T-helper 9 cell (primary cell): ENCODE measurements around the gene ZNHIT6.

Experiments used
- DNase-seq: peaks from one replicate; pipeline ENCODE4 v3.0.0-alpha.2; 2020

The ZNHIT6 gene

GRCh38 chr1:85616736-85617135 is 91.5 kb downstream of the ZNHIT6 start:
- DNase-seq = no peak

- DNase-seq = no peak
These were observed 91.9 kb downstream of the ZNHIT6 start for GRCh38 chr1:85616364-85616705.

- DNase-seq = no peak
These were observed 92.5 kb downstream of the ZNHIT6 start for GRCh38 chr1:85615586-85616363.

GRCh38 chr1:85612704-85613361 is 95.4 kb downstream of the ZNHIT6 start:
- DNase-seq = no peak

- no peak for DNase-seq
These were observed 96.4 kb downstream of the ZNHIT6 start for GRCh38 chr1:85611856-85612255.

- no peak for DNase-seq
These were observed 96.8 kb downstream of the ZNHIT6 start for GRCh38 chr1:85611425-85611824.

- DNase-seq = no peak
These were observed 98.3 kb downstream of the ZNHIT6 start for GRCh38 chr1:85609976-85610375.

- DNase-seq = no peak
These were observed 99.4 kb downstream of the ZNHIT6 start for GRCh38 chr1:85608851-85609250.

- DNase-seq = no peak
These were observed 100.3 kb downstream of the ZNHIT6 start for GRCh38 chr1:85607921-85608265.

- no peak for DNase-seq
These were observed 100.9 kb downstream of the ZNHIT6 start for GRCh38 chr1:85607126-85607920.

GRCh38 chr1:85606414-85606800 is 101.8 kb downstream of the ZNHIT6 start:
- DNase-seq = no peak

GRCh38 chr1:85605484-85606413 is 102.5 kb downstream of the ZNHIT6 start:
- no peak for DNase-seq

- DNase-seq = no peak
These were observed 103.8 kb downstream of the ZNHIT6 start for GRCh38 chr1:85604298-85604997.

- DNase-seq = no peak
These were observed 105.0 kb downstream of the ZNHIT6 start for GRCh38 chr1:85603086-85603880.

- DNase-seq = no peak
These were observed 105.7 kb downstream of the ZNHIT6 start for GRCh38 chr1:85602571-85602970.

- no peak for DNase-seq
These were observed 106.3 kb downstream of the ZNHIT6 start for GRCh38 chr1:85601901-85602300.

- DNase-seq = no peak
These were observed 108.6 kb downstream of the ZNHIT6 start for GRCh38 chr1:85599681-85600080.
